ENCODE results near the gene HVCN1. TPM values are rescaled to one million over a fixed set of nuclear protein-coding genes. Genes with fewer than 3 reads are reported as not detected.
"Not testable (repeated sequence)": the region's sequence is repeated elsewhere in the genome, so short reads cannot be mapped to it uniquely, and the experiment has no call there.

Gene HVCN1
- total and polyA plus RNA-seq, 2 donors (not counting 1 experiment from before 2014, with no cell fraction given), result 216 to 422 TPM

- Histone ChIP-seq H3K4me1 (ENCODE audit: control insufficient read depth in 2 of 2, insufficient read depth in 2 of 2, low read length in 2 of 2) (peaks cover 42 to 46% of the 10 kb centered on the region in 2 donors), H3K9me3 (ENCODE audit: control extremely low read depth in 1 of 3, control insufficient read depth in 2 of 3, insufficient read depth in 1 of 3, low read length in 2 of 3) (no peaks in the 10 kb centered on the region), H4K20me1 (ENCODE audit: control insufficient read depth, insufficient read depth, low read length, poor library complexity, severe bottlenecking) (peaks cover 45% of the 10 kb centered on the region), H3K27ac (ENCODE audit: low read length in 2 of 2) (peak overlapping the region in 1 of 2 donors; percentile 64), H3K4me2 (replicated peaks; ENCODE audit: low read depth, low read length, poor library complexity, severe bottlenecking) (peak overlapping the region; percentile 15), H3K9ac (ENCODE audit: low read length) (no peak overlapping the region), H3K36me3 (replicated peaks in 1 of 2; ENCODE audit: control extremely low read depth in 1 of 2, control insufficient read depth in 1 of 2, extremely low read depth in 1 of 2, insufficient read depth in 2 of 2, low read length in 1 of 2) (peaks cover 5 to 30% of the 10 kb centered on the region in 2 experiments), H2AFZ (ENCODE audit: insufficient read depth, low read depth, low read length, poor library complexity, severe bottlenecking) (no peak overlapping the region), H3K4me3 (ENCODE audit: control extremely low read depth in 1 of 5, extremely low read depth in 1 of 5, insufficient read depth in 1 of 5, low read depth in 2 of 5, low read length in 4 of 5) (no peak overlapping the region), H3K27me3 (replicated peaks in 1 of 4; ENCODE audit: control extremely low read depth in 1 of 4, control insufficient read depth in 3 of 4, insufficient read depth in 4 of 4, low read length in 3 of 4) (no peaks in the 10 kb centered on the region), H3K79me2 (ENCODE audit: control insufficient read depth, insufficient read depth, low read length) (peaks cover 99% of the 10 kb centered on the region)
- Mint-ChIP-seq H3K4me1 (peaks cover 69% of the 10 kb centered on the region), H3K4me3 (peak overlapping the region; percentile 84), H3K9me3 (ENCODE audit: insufficient read depth) (no peaks in the 10 kb centered on the region), H3K27ac (peak overlapping the region; percentile 15), H3K27me3 (no peaks in the 10 kb centered on the region)
- TF ChIP-seq EZH2 (IDR thresholded peaks at IDR 0.05; ENCODE audit: borderline replicate concordance, insufficient read depth, low read depth, low read length, poor library complexity, severe bottlenecking) (no peak), CTCF (IDR thresholded peaks at IDR 0.05) (no peak)
- WGBS (ENCODE audit: insufficient coverage), result 69% methylated on average over 3 of the region's 3 CpGs
- no peak for DNase-seq
- ChIA-PET CTCF (interaction anchor here (0.6 to 1.1 kb wide), 2 partner anchors 30 to 90 kb away, joined by 3 to 4 read pairs; no protein-coding TSS in a partner anchor), POLR2A (interaction anchor here (0.7 kb wide), 1 partner anchor 103 kb away, joined by 3 read pairs; no protein-coding TSS in a partner anchor)
- intact Hi-C loops (cut with micrococcal nuclease), result no loop called here
- ATAC-seq (ENCODE audit: low read depth), result no peak
Observed at GRCh38 chr12:110737532-110737931, 48.6 kb upstream of the HVCN1 start.

- H3K4me1 ChIP-seq (ENCODE audit: control insufficient read depth in 2 of 2, insufficient read depth in 2 of 2, low read length in 2 of 2), result peaks cover 44 to 48% of the 10 kb centered on the region in 2 donors
- H3K4me2 ChIP-seq (replicated peaks; ENCODE audit: low read depth, low read length, poor library complexity, severe bottlenecking); H3K9ac ChIP-seq (ENCODE audit: low read length); H3K27me3 ChIP-seq (replicated peaks in 1 of 4; ENCODE audit: control extremely low read depth in 1 of 4, control insufficient read depth in 3 of 4, insufficient read depth in 4 of 4, low read length in 3 of 4); H3K9me3 Mint-ChIP-seq (ENCODE audit: insufficient read depth); H3K9me3 ChIP-seq (ENCODE audit: control extremely low read depth in 1 of 3, control insufficient read depth in 2 of 3, insufficient read depth in 1 of 3, low read length in 2 of 3); H3K4me3 Mint-ChIP-seq; H3K4me3 ChIP-seq (ENCODE audit: control extremely low read depth in 1 of 5, extremely low read depth in 1 of 5, insufficient read depth in 1 of 5, low read depth in 2 of 5, low read length in 4 of 5); DNase-seq; H2AFZ ChIP-seq (ENCODE audit: insufficient read depth, low read depth, low read length, poor library complexity, severe bottlenecking); ATAC-seq (ENCODE audit: low read depth); intact Hi-C loops (cut with micrococcal nuclease); H3K27me3 Mint-ChIP-seq: not testable (repeated sequence)
- H3K27ac ChIP-seq (ENCODE audit: low read length in 2 of 2), result peak overlapping the region in 1 of 2 donors; percentile 59
- peaks cover 99% of the 10 kb centered on the region for H3K79me2 ChIP-seq (ENCODE audit: control insufficient read depth, insufficient read depth, low read length)
- WGBS (ENCODE audit: insufficient coverage), result no CpG with 5 or more reads among the region's 5 CpGs
- ChIA-PET POLR2A (interaction anchor here (0.7 kb wide), 1 partner anchor 102 kb away, joined by 3 read pairs; no protein-coding TSS in a partner anchor), CTCF (interaction anchor here (0.6 to 1.2 kb wide), 2 partner anchors 31 to 39 kb away, joined by 4 to 6 read pairs; no protein-coding TSS in a partner anchor)
- peaks cover 46% of the 10 kb centered on the region for H4K20me1 ChIP-seq (ENCODE audit: control insufficient read depth, insufficient read depth, low read length, poor library complexity, severe bottlenecking)
- Mint-ChIP-seq H3K27ac (peak overlapping the region; percentile 67), H3K4me1 (peaks cover 74% of the 10 kb centered on the region)
- H3K36me3 ChIP-seq (replicated peaks in 1 of 2; ENCODE audit: control extremely low read depth in 1 of 2, control insufficient read depth in 1 of 2, extremely low read depth in 1 of 2, insufficient read depth in 2 of 2, low read length in 1 of 2), result peaks cover 5 to 31% of the 10 kb centered on the region in 2 experiments
Observed at GRCh38 chr12:110737016-110737415, 48.1 kb upstream of the HVCN1 start.
